Neural progenitor cell (in vitro differentiated cells): ENCODE data around the gene TCF4. TPM values are rescaled to one million over a fixed set of nuclear protein-coding genes. Genes with fewer than 3 reads are reported as not detected.

ENCODE experiments used
- DNase-seq: peaks from one replicate; pipeline ENCODE4 v3.0.0-alpha.2; 2016; ENCODE audit warnings: low spot score
- H2AFZ ChIP-seq: fragments of 200-600 bp; sonication (generic); replicated peaks from 2 replicates; pipeline ENCODE4 v1.6.1; 2016; ENCODE audit warnings: antibody characterized with exemption
- H3F3A ChIP-seq: fragments of 200-600 bp; sonication (generic); 2 replicates; pipeline ENCODE4 v1.6.1; 2016; ENCODE audit warnings: antibody characterized with exemption, low read depth
- H3K27ac ChIP-seq: fragments of 200-600 bp; sonication (generic); 2 replicates; pipeline ENCODE4 v1.5.1; 2016; ENCODE audit warnings: mild to moderate bottlenecking
- H3K27me3 ChIP-seq: fragments of 200-600 bp; sonication (generic); 2 replicates; pipeline ENCODE4 v1.6.1; 2016; ENCODE audit warnings: mild to moderate bottlenecking, moderate library complexity
- H3K36me3 ChIP-seq: fragments of 200-600 bp; sonication (generic); 2 replicates; pipeline ENCODE4 v1.5.1; 2016
- H3K4me1 ChIP-seq: fragments of 200-600 bp; sonication (generic); 2 replicates; pipeline ENCODE4 v1.6.1; 2016; ENCODE audit warnings: mixed run types
- H3K4me2 ChIP-seq: fragments of 200-600 bp; sonication (generic); 2 replicates; pipeline ENCODE4 v1.6.1; 2016
- H3K4me3 ChIP-seq: fragments of 200-600 bp; sonication (generic); 2 replicates; pipeline ENCODE4 v1.5.1; 2016
- H3K79me2 ChIP-seq: fragments of 200-600 bp; sonication (generic); 2 replicates; pipeline ENCODE4 v1.6.1; 2016; ENCODE audit warnings: low read depth
- H3K9ac ChIP-seq: fragments of 200-600 bp; sonication (generic); 2 replicates; pipeline ENCODE4 v1.6.1; 2016
- H3K9me3 ChIP-seq: fragments of 200-600 bp; sonication (generic); 2 replicates; pipeline ENCODE4 v1.5.1; 2016; ENCODE audit warnings: low read depth
- H4K20me1 ChIP-seq: fragments of 200-600 bp; sonication (generic); 2 replicates; pipeline ENCODE4 v1.6.1; 2016; ENCODE audit warnings: low read depth
- H3K27ac Mint-ChIP-seq: 3 replicates; pipeline ENCODE4 v1.8.0; 2021; ENCODE audit warnings: mixed read lengths
- H3K27me3 Mint-ChIP-seq: 2 replicates; pipeline ENCODE4 v1.8.0; 2022; ENCODE audit warnings: low read depth, mild to moderate bottlenecking, inconsistent platforms, moderate library complexity, mixed read lengths; ENCODE audit not compliant: insufficient read depth
- H3K36me3 Mint-ChIP-seq: 3 replicates; pipeline ENCODE4 v1.8.0; 2021; ENCODE audit warnings: mixed read lengths
- H3K4me1 Mint-ChIP-seq: 3 replicates; pipeline ENCODE4 v1.8.0; 2021; ENCODE audit warnings: mixed read lengths
- H3K4me3 Mint-ChIP-seq: 3 replicates; pipeline ENCODE4 v1.8.0; 2021; ENCODE audit warnings: mild to moderate bottlenecking, moderate library complexity, mixed read lengths
- H3K9me3 Mint-ChIP-seq: 3 replicates; pipeline ENCODE4 v1.8.0; 2020; ENCODE audit warnings: mixed read lengths
- CTCF ChIP-seq: fragments of 200-600 bp; sonication (generic); IDR thresholded peaks from 2 replicates; pipeline ENCODE4 v1.5.1; 2017; ENCODE audit warnings: antibody characterized with exemption, mild to moderate bottlenecking
- EZH2 ChIP-seq: fragments of 200-600 bp; sonication (generic); IDR thresholded peaks from 2 replicates; pipeline ENCODE4 v1.6.1; 2017; ENCODE audit warnings: antibody characterized with exemption, mild to moderate bottlenecking, moderate library complexity
- EZH2phosphoT487 ChIP-seq: fragments of 200-600 bp; sonication (generic); IDR thresholded peaks from 2 replicates; pipeline ENCODE4 v1.6.1; 2017; ENCODE audit warnings: antibody characterized with exemption
- total RNA-seq: library from RNA; depleted of rRNA; stranded (reverse); fragments of >200 nt; gene quantifications from 2 replicates; pipeline ENCODE4 v1.2.3, GENCODE V29; 2015; ENCODE audit warnings: low replicate concordance

The TCF4 gene
- total RNA-seq, 1 donor from 2014 or later: 161 TPM

DNA sequence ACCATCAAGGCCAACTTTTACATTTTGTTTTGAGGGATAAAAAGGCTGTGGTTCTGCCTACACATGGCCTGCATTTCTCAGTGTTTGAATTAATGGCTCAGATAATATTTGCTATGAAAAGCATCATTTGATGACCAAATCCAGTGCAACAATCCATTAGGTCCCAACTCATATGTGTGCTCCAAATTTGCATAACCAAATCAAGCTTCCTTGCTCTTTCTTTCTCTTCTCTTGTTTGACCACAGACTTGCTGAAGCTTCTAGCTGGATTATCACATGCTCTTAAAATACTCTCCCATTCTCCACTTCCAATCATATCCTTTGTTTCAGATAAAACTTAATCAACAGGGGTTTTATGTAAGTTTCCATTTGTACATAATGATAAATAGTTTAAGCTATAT is 147.0 kb downstream of the TCF4 start:
- Histone ChIP-seq H3K4me2 (peak overlapping the region; percentile 11), H3K79me2 (peaks cover 100% of the 10 kb centered on the region)
- no peak overlapping the region for H3K27ac Mint-ChIP-seq

DNA sequence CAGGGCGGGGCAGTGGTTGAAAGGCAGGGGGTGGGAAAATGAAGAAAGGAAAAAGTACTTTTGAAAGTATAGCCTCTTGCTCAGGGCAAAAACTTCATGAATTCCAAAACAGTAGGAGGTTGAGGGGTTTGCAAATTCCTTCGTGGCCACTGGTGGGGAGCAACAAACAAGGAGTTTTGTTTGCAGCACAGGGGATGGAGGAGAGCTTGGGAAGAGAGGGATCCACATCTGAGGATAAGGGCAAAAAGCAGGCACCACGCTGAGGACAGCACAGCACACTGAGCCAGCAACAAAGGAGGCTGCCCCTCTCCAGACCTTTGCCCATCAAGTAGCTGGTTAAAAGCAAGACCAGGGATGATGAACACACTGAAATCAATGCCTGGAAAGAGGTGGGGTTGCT is 148.9 kb downstream of the TCF4 start:
- Histone ChIP-seq H3K27me3 (no peaks in the 10 kb centered on the region), H3F3A (peaks cover 41% of the 10 kb centered on the region), H3K36me3 (no peaks in the 10 kb centered on the region), H4K20me1 (peaks cover 55% of the 10 kb centered on the region), H3K9me3 (no peaks in the 10 kb centered on the region), H3K79me2 (peaks cover 97% of the 10 kb centered on the region), H3K27ac (peak overlapping the region; percentile 95), H3K4me3 (peak overlapping the region; percentile 24), H2AFZ (no peak overlapping the region), H3K9ac (no peak overlapping the region), H3K4me2 (peak overlapping the region; percentile 68), H3K4me1 (peaks cover 70% of the 10 kb centered on the region)
- H3K27ac Mint-ChIP-seq: peak overlapping the region; percentile 94
- peaks cover 8% of the 10 kb centered on the region for H3K9me3 Mint-ChIP-seq
- H3K4me3 Mint-ChIP-seq: peak overlapping the region; percentile 68
- DNase-seq: peak; percentile 76
- peaks cover 22% of the 10 kb centered on the region for H3K36me3 Mint-ChIP-seq
- peaks cover 4% of the 10 kb centered on the region for H3K27me3 Mint-ChIP-seq
- TF ChIP-seq CTCF (no peak), EZH2 (no peak), EZH2phosphoT487 (no peak)
- H3K4me1 Mint-ChIP-seq: peaks cover 40% of the 10 kb centered on the region

More for the DNA sequence above, 147.0 kb downstream of the TCF4 start:
- Histone ChIP-seq H2AFZ (no peak overlapping the region), H3K4me3 (no peak overlapping the region), H3K9ac (no peak overlapping the region), H3F3A (peaks cover 40% of the 10 kb centered on the region), H3K36me3 (no peaks in the 10 kb centered on the region), H4K20me1 (peaks cover 54% of the 10 kb centered on the region), H3K9me3 (no peaks in the 10 kb centered on the region), H3K27me3 (no peaks in the 10 kb centered on the region), H3K4me1 (peaks cover 69% of the 10 kb centered on the region), H3K27ac (peak overlapping the region; percentile 95)
- H3K9me3 Mint-ChIP-seq: peaks cover 24% of the 10 kb centered on the region
- peaks cover 27% of the 10 kb centered on the region for H3K36me3 Mint-ChIP-seq
- H3K4me3 Mint-ChIP-seq: no peak overlapping the region
- H3K4me1 Mint-ChIP-seq: peaks cover 38% of the 10 kb centered on the region
- DNase-seq: no peak
- TF ChIP-seq EZH2: no peak
- no peak for TF ChIP-seq CTCF
- H3K27me3 Mint-ChIP-seq: peaks cover 6% of the 10 kb centered on the region

GRCh38 chr18:55435592-55435991 is 152.4 kb downstream of the TCF4 start:
- no peaks in the 10 kb centered on the region for H3K27me3 ChIP-seq
- no peak overlapping the region for H3K4me3 Mint-ChIP-seq

More at GRCh38 chr18:55435592-55435991, 152.4 kb downstream of the TCF4 start:
- DNase-seq: no peak
- Mint-ChIP-seq H3K36me3 (peaks cover 25% of the 10 kb centered on the region), H3K4me1 (peaks cover 40% of the 10 kb centered on the region), H3K27ac (no peak overlapping the region), H3K27me3 (peaks cover 2% of the 10 kb centered on the region), H3K9me3 (peaks cover 2% of the 10 kb centered on the region)
- H3K9ac ChIP-seq: no peak overlapping the region
- H3K79me2 ChIP-seq: peaks cover 97% of the 10 kb centered on the region
- H4K20me1 ChIP-seq: peaks cover 33% of the 10 kb centered on the region
- H3K4me2 ChIP-seq: no peak overlapping the region
- H3K4me1 ChIP-seq: peaks cover 48% of the 10 kb centered on the region
- H3F3A ChIP-seq: peaks cover 30% of the 10 kb centered on the region
- no peak overlapping the region for H3K4me3 ChIP-seq
- no peaks in the 10 kb centered on the region for H3K36me3 ChIP-seq
- H3K27ac ChIP-seq: no peak overlapping the region
- TF ChIP-seq CTCF (no peak), EZH2 (no peak), EZH2phosphoT487 (no peak)
- H3K9me3 ChIP-seq: no peaks in the 10 kb centered on the region
- H2AFZ ChIP-seq: no peak overlapping the region
